Hepatocyte (in vitro differentiated cells): ENCODE measurements around the gene RETSAT. TPM values are rescaled to one million over a fixed set of nuclear protein-coding genes. Genes with fewer than 3 reads are reported as not detected.

Experiments used
- DNase-seq: peaks from one replicate; pipeline ENCODE4 v3.0.0-alpha.2; 2016; ENCODE audit warnings: low spot score
- H2AFZ ChIP-seq: fragments of 200-600 bp; sonication (generic); 2 replicates; pipeline ENCODE4 v1.6.0; 2016; ENCODE audit warnings: antibody characterized with exemption, mild to moderate bottlenecking
- H3K27ac ChIP-seq: fragments of 200-600 bp; sonication (generic); 2 replicates; pipeline ENCODE4 v1.5.1; 2016; ENCODE audit warnings: mild to moderate bottlenecking
- H3K27me3 ChIP-seq: fragments of 200-600 bp; sonication (generic); 2 replicates; pipeline ENCODE4 v1.6.1; 2016
- H3K36me3 ChIP-seq: fragments of 200-600 bp; sonication (generic); replicated peaks from 2 replicates; pipeline ENCODE4 v1.5.1; 2016; ENCODE audit warnings: low read depth; ENCODE audit not compliant: insufficient read depth
- H3K4me1 ChIP-seq: fragments of 200-600 bp; sonication (generic); 2 replicates; pipeline ENCODE4 v1.5.1; 2016; ENCODE audit warnings: mild to moderate bottlenecking, moderate library complexity; ENCODE audit not compliant: insufficient read depth
- H3K4me2 ChIP-seq: fragments of 200-600 bp; sonication (generic); 2 replicates; pipeline ENCODE4 v1.6.0; 2016
- H3K4me3 ChIP-seq: fragments of 200-600 bp; sonication (generic); 2 replicates; pipeline ENCODE4 v1.5.1; 2016; ENCODE audit warnings: mild to moderate bottlenecking
- H3K79me2 ChIP-seq: fragments of 200-600 bp; sonication (generic); 2 replicates; pipeline ENCODE4 v1.6.0; 2017; ENCODE audit warnings: mild to moderate bottlenecking
- H3K9me2 ChIP-seq: fragments of 200-600 bp; sonication (generic); replicated peaks from 2 replicates; pipeline ENCODE4 v1.6.0; 2017; ENCODE audit warnings: mild to moderate bottlenecking; ENCODE audit not compliant: insufficient read depth
- H3K9me3 ChIP-seq: fragments of 200-600 bp; sonication (generic); 2 replicates; pipeline ENCODE4 v1.5.1; 2016; ENCODE audit warnings: low read depth, mild to moderate bottlenecking
- H4K20me1 ChIP-seq: fragments of 200-600 bp; sonication (generic); 2 replicates; pipeline ENCODE4 v1.6.0; 2016; ENCODE audit warnings: mild to moderate bottlenecking; ENCODE audit not compliant: insufficient read depth, poor library complexity, severe bottlenecking
- EZH2 ChIP-seq: fragments of 200-600 bp; sonication (generic); IDR thresholded peaks from 2 replicates; pipeline ENCODE4 v1.6.1; 2016; ENCODE audit warnings: antibody characterized with exemption, mild to moderate bottlenecking, borderline replicate concordance
- EZH2phosphoT487 ChIP-seq: fragments of 200-600 bp; sonication (generic); IDR thresholded peaks from one replicate; pipeline ENCODE4 v1.6.1; 2018; ENCODE audit warnings: antibody characterized with exemption, mild to moderate bottlenecking, low read depth, moderate library complexity; ENCODE audit not compliant: unreplicated experiment, severe bottlenecking
- WGBS: methylation state at CpG from one replicate; pipeline ENCODE4 v1.1.6; 2016; ENCODE audit warnings: low lambda C conversion rate; ENCODE audit errors: missing lambda C conversion rate; 5-methylcytosine and 5-hydroxymethylcytosine counted together
- polyA plus RNA-seq: library from polyadenylated mRNA; unstranded; fragments of >200 nt; fragmentation: Nextera tagmentation; extraction: Ambion mirVana; gene quantifications from 2 replicates; pipeline ENCODE4 v1.2.1, GENCODE V29; 2016
- small RNA-seq: library from RNA; depleted of rRNA; stranded (forward); fragments of <200 nt; gene quantifications from one replicate; pipeline ENCODE3, GENCODE V24; 2014
- total RNA-seq: library from RNA; depleted of rRNA; stranded (reverse); fragments of >200 nt; gene quantifications from 2 replicates; pipeline ENCODE4 v1.2.3, GENCODE V29; 2014
- TF ChIP-seq, protein P1 (sequence below): fragments of 200-600 bp; sonication (generic); IDR thresholded peaks from 2 replicates; pipeline ENCODE4 v1.5.1; 2016; ENCODE audit warnings: antibody characterized with exemption, mild to moderate bottlenecking; ENCODE audit not compliant: poor library complexity

The RETSAT gene
- total and polyA plus RNA-seq, 2 experiments from 2014 or later, result 24.7 to 58.5 TPM

DNA sequence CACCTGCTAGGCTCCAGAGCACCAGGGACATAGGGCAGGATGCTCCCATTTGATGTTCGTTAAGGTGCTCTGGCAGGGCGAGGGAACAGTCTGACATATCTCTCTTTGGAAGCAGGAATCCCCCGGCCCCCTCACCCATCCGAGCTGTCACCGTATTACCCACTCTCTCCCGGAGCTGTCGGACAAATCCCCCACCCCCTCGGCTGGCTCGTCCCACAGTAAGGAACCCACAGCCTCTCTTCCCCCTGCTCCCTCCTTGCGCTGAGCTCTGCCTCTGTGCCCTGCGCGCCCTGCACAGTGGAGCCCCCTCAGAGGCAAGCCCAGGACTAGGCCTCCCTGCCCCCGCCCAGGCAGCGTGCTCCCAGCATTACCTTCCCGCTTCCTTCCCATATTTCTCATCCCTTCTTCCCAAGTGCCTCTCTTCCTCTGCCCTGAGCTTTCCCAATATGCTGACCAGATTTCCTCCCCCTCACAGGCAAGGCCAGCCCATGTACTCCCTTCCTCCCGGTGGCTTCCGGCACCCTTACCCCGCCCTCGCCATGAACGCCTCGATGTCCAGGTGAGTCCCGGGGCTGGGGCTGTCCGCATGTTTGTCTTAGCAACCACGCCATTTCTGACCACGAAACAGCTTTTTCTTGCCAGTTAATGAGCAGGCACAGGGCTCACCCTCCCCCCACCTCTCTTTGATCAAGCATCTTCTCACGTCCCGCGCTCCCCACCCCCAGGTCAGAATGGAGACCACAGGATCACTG lies 50.4 kb downstream of the RETSAT start:
- no peak overlapping the region for H2AFZ ChIP-seq
- no peak overlapping the region for H3K4me2 ChIP-seq
- no peaks in the 10 kb centered on the region for H3K79me2 ChIP-seq
- H3K4me3 ChIP-seq, result no peak overlapping the region
- H4K20me1 ChIP-seq, result no peaks in the 10 kb centered on the region
- DNase-seq, result no peak
- H3K36me3 ChIP-seq, result no peaks in the 10 kb centered on the region
- H3K27ac ChIP-seq, result no peak overlapping the region
- TF ChIP-seq, protein P1, sequence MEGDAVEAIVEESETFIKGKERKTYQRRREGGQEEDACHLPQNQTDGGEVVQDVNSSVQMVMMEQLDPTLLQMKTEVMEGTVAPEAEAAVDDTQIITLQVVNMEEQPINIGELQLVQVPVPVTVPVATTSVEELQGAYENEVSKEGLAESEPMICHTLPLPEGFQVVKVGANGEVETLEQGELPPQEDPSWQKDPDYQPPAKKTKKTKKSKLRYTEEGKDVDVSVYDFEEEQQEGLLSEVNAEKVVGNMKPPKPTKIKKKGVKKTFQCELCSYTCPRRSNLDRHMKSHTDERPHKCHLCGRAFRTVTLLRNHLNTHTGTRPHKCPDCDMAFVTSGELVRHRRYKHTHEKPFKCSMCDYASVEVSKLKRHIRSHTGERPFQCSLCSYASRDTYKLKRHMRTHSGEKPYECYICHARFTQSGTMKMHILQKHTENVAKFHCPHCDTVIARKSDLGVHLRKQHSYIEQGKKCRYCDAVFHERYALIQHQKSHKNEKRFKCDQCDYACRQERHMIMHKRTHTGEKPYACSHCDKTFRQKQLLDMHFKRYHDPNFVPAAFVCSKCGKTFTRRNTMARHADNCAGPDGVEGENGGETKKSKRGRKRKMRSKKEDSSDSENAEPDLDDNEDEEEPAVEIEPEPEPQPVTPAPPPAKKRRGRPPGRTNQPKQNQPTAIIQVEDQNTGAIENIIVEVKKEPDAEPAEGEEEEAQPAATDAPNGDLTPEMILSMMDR, result no peak
- TF ChIP-seq EZH2phosphoT487 (no peak), EZH2 (no peak)
- 96% methylated on average over 25 of the region's 28 CpGs for WGBS
- no peaks in the 10 kb centered on the region for H3K4me1 ChIP-seq
- H3K27me3 ChIP-seq, result no peaks in the 10 kb centered on the region
- no peaks in the 10 kb centered on the region for H3K9me2 ChIP-seq
- H3K9me3 ChIP-seq, result no peaks in the 10 kb centered on the region

GRCh38 chr2:85302121-85302520 lies 52.2 kb downstream of the RETSAT start:
- Histone ChIP-seq H3K27me3 (no peaks in the 10 kb centered on the region), H3K79me2 (no peaks in the 10 kb centered on the region), H3K9me2 (no peaks in the 10 kb centered on the region), H4K20me1 (no peaks in the 10 kb centered on the region), H3K27ac (no peak overlapping the region), H3K4me2 (no peak overlapping the region), H3K36me3 (no peaks in the 10 kb centered on the region), H3K9me3 (no peaks in the 10 kb centered on the region), H3K4me1 (no peaks in the 10 kb centered on the region), H2AFZ (no peak overlapping the region), H3K4me3 (no peak overlapping the region)
- no peak for DNase-seq
- 93% methylated on average over 6 of the region's 6 CpGs for WGBS
- TF ChIP-seq EZH2phosphoT487 (no peak), EZH2 (no peak)
- TF ChIP-seq, protein P1, result no peak

Small RNAs within 50 kb of the gene (small RNA-seq; reads per million reads assigned to genes)
- gene AC062037.1 (not detected), gene AC062037.2 (not detected), gene RF00019 (not detected), gene RN7SL113P (not detected)

Other genes with a start within 250 kb of the RETSAT start
- 3.7 and 4.5 TPM in 2 replicates for gene TCF7L1, start 221.1 kb downstream of the RETSAT start, total RNA-seq
- 20.6 and 26.2 TPM in 2 replicates for gene TCF7L1, start 221.1 kb downstream of the RETSAT start, polyA plus RNA-seq
- 66.5 and 72.0 TPM in 2 replicates for gene TGOLN2, start 26.5 kb downstream of the RETSAT start, total RNA-seq
- 51.1 and 52.4 TPM in 2 replicates for gene TGOLN2, start 26.5 kb downstream of the RETSAT start, polyA plus RNA-seq
- 17.6 and 25.1 TPM in 2 replicates for gene ELMOD3, start 241 bp upstream of the RETSAT start, total RNA-seq
- 16.4 and 18.1 TPM in 2 replicates for gene ELMOD3, start 241 bp upstream of the RETSAT start, polyA plus RNA-seq
- gene CAPG, start 55.8 kb upstream of the RETSAT start, total RNA-seq, result 108 and 123 TPM in 2 replicates
- gene CAPG, start 55.8 kb upstream of the RETSAT start, polyA plus RNA-seq, result 172 and 188 TPM in 2 replicates
- 0.27 and 0.36 TPM in 2 replicates for gene SH2D6, start 64.2 kb upstream of the RETSAT start, total RNA-seq
- gene SH2D6, start 64.2 kb upstream of the RETSAT start, polyA plus RNA-seq, result 2.3 and 2.8 TPM in 2 replicates
- 202 and 252 TPM in 2 replicates for gene MAT2A, start 184.6 kb upstream of the RETSAT start, total RNA-seq
- 379 and 465 TPM in 2 replicates for gene MAT2A, start 184.6 kb upstream of the RETSAT start, polyA plus RNA-seq
- gene GGCX, start 207.0 kb upstream of the RETSAT start, total RNA-seq, result 64.5 and 82.5 TPM in 2 replicates
- gene GGCX, start 207.0 kb upstream of the RETSAT start, polyA plus RNA-seq, result 66.1 and 73.5 TPM in 2 replicates
- 50.7 and 70.4 TPM in 2 replicates for gene VAMP8, start 223.1 kb upstream of the RETSAT start, total RNA-seq
- gene VAMP8, start 223.1 kb upstream of the RETSAT start, polyA plus RNA-seq, result 213 and 240 TPM in 2 replicates
- gene VAMP5, start 229.9 kb upstream of the RETSAT start, total RNA-seq, result 2.1 and 2.7 TPM in 2 replicates
- gene VAMP5, start 229.9 kb upstream of the RETSAT start, polyA plus RNA-seq, result 36.1 TPM in 2 replicates
- gene RNF181, start 241.2 kb upstream of the RETSAT start, total RNA-seq, result 139 and 159 TPM in 2 replicates
- 250 and 256 TPM in 2 replicates for gene RNF181, start 241.2 kb upstream of the RETSAT start, polyA plus RNA-seq
- gene TMEM150A, start 248.2 kb upstream of the RETSAT start, total RNA-seq, result 20.1 and 25.7 TPM in 2 replicates
- 64.6 and 67.9 TPM in 2 replicates for gene TMEM150A, start 248.2 kb upstream of the RETSAT start, polyA plus RNA-seq